ENCODE data around the gene NUDC. TPM values are rescaled to one million over a fixed set of nuclear protein-coding genes. Genes with fewer than 3 reads are reported as not detected.

NUDC gene
- total RNA-seq, 1 donor from 2014 or later, result 71.7 TPM

DNA sequence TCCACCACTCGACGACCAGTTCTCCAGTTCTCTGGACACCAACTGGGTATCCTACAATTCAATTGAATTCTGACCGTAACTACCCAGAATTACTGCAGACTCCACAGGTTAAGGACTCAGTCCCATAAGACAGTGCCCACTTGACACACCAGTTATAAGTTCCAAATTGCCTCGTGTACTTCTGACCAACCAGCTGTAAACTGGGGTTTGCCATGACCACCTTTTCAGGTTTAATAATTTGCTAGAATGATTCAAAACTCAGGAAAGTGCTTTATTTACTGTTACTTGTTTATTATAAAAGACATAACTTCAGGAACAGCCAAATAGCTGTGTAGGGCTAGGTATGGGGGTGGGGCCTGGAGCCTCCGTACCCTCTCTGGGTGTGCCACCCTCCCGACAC, 15.3 kb downstream of the NUDC start:
- POLR2A ChIA-PET, result interaction anchor here (1.3 kb wide), 1 partner anchor 36 kb away, joined by 3 read pairs; the partner anchor contains the start of gene GPATCH3
- CTCF ChIA-PET, result no interaction called here

DNA sequence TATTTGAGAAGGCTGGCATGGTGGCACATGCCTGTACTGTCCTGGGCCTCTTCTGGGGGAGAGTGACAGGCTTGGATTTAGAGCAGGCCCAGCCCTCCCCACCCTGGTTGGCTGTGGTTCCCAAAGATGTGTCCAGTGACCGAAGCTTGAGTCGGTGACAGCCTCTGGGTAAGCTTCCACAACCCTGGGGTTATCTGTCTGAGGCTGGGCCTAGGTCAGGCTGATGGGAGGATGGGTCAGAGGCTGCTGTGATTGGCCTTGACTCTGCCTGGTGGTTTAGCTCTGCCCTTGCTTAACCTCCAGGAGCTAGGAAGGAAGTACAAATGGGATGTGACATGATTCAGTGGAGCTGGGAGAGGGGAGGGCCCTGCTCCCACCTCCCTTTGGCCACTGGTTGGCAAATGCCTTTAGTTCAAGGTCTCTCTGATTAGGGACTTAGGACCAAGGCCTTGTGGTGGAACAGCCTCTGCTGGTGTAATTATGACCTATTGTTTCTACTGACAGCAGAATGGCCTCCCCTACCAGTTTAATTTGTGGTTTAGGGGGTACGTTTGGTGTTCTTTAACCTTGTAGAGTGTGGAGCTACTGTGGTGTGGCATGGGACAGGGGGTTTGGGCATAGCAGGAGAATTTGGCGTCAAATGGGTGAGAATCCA, 16.6 kb downstream of the NUDC start:
- ChIA-PET CTCF (no interaction called here), POLR2A (interaction anchor here (1.3 kb wide), 1 partner anchor 38 kb away, joined by 3 read pairs; the partner anchor contains the start of gene GPATCH3)
- Mint-ChIP-seq H3K27me3 (no peaks in the 10 kb centered on the region), H3K27ac (no peak overlapping the region), H3K36me3 (ENCODE audit: low read depth) (peaks cover 56% of the 10 kb centered on the region), H3K9me3 (no peaks in the 10 kb centered on the region), H3K4me3 (no peak overlapping the region), H3K4me1 (peaks cover 2% of the 10 kb centered on the region)
- DNase-seq (no peak), ATAC-seq (ENCODE audit: low read depth) (no peak)
- intact Hi-C loops (cut with micrococcal nuclease), result no loop called here
- TF ChIP-seq, protein P1, sequence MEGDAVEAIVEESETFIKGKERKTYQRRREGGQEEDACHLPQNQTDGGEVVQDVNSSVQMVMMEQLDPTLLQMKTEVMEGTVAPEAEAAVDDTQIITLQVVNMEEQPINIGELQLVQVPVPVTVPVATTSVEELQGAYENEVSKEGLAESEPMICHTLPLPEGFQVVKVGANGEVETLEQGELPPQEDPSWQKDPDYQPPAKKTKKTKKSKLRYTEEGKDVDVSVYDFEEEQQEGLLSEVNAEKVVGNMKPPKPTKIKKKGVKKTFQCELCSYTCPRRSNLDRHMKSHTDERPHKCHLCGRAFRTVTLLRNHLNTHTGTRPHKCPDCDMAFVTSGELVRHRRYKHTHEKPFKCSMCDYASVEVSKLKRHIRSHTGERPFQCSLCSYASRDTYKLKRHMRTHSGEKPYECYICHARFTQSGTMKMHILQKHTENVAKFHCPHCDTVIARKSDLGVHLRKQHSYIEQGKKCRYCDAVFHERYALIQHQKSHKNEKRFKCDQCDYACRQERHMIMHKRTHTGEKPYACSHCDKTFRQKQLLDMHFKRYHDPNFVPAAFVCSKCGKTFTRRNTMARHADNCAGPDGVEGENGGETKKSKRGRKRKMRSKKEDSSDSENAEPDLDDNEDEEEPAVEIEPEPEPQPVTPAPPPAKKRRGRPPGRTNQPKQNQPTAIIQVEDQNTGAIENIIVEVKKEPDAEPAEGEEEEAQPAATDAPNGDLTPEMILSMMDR (IDR thresholded peaks at IDR 0.05), result no peak

More for the DNA sequence above, 15.3 kb downstream of the NUDC start:
- Mint-ChIP-seq H3K4me1 (peaks cover 13% of the 10 kb centered on the region), H3K36me3 (ENCODE audit: low read depth) (peaks cover 51% of the 10 kb centered on the region), H3K9me3 (no peaks in the 10 kb centered on the region), H3K27me3 (no peaks in the 10 kb centered on the region), H3K27ac (no peak overlapping the region), H3K4me3 (no peak overlapping the region)
- ATAC-seq (ENCODE audit: low read depth) (no peak), DNase-seq (no peak)
- intact Hi-C loops (cut with micrococcal nuclease), result no loop called here
- TF ChIP-seq, protein P1 (IDR thresholded peaks at IDR 0.05), result no peak

DNA sequence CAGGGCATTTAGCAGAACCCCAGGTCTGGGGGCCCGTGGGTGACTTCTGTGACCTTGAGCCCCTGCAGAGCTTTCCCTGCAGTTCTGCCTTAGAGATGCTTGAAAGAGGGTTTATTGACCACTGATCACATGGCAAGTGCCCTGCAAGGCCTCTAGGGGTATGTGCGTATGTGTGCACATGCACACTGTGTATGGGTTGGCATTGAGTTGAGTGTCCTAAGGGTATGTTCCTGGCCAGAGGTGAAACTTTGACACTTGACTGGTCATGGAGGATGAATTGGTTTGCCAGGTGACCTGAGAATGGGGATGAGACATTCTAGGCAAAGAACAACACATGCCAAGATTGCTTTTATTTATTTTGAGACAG, 17.1 kb downstream of the NUDC start:
- no peak for DNase-seq
- TF ChIP-seq, protein P1 (IDR thresholded peaks at IDR 0.05), result no peak
- H3K36me3 Mint-ChIP-seq (ENCODE audit: low read depth), result peaks cover 58% of the 10 kb centered on the region
- intact Hi-C loops (cut with micrococcal nuclease), result no loop called here
- H3K4me1 Mint-ChIP-seq, result no peaks in the 10 kb centered on the region
- POLR2A ChIA-PET, result no interaction called here
- no peaks in the 10 kb centered on the region for H3K9me3 Mint-ChIP-seq
- H3K4me3 Mint-ChIP-seq, result no peak overlapping the region
- CTCF ChIA-PET, result no interaction called here
- ATAC-seq (ENCODE audit: low read depth), result no peak
- H3K27ac Mint-ChIP-seq, result no peak overlapping the region
- H3K27me3 Mint-ChIP-seq, result no peaks in the 10 kb centered on the region

DNA sequence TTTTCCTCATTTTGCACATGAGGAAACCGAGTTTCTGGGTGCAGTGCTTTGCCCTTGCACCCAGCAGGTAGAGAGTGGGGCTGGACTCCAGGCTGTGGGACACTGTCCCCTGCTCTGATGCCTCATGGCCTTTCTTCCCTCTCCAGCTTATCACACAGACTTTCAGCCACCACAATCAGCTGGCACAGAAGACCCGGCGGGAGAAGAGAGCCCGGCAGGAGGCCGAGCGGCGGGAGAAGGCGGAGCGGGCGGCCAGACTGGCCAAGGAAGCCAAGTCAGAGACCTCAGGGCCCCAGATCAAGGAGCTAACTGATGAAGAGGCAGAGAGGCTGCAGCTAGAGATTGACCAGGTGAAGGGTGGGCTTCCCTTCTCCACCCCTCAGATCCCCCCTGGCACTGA, 19.8 kb downstream of the NUDC start:
- DNase-seq (no peak), ATAC-seq (ENCODE audit: low read depth) (no peak)
- Mint-ChIP-seq H3K4me1 (no peaks in the 10 kb centered on the region), H3K9me3 (no peaks in the 10 kb centered on the region), H3K27me3 (no peaks in the 10 kb centered on the region), H3K4me3 (no peak overlapping the region), H3K36me3 (ENCODE audit: low read depth) (peaks cover 63% of the 10 kb centered on the region), H3K27ac (no peak overlapping the region)
- ChIA-PET CTCF (no interaction called here), POLR2A (no interaction called here)
- intact Hi-C loops (cut with micrococcal nuclease), result no loop called here
- TF ChIP-seq, protein P1 (IDR thresholded peaks at IDR 0.05), result no peak

DNA sequence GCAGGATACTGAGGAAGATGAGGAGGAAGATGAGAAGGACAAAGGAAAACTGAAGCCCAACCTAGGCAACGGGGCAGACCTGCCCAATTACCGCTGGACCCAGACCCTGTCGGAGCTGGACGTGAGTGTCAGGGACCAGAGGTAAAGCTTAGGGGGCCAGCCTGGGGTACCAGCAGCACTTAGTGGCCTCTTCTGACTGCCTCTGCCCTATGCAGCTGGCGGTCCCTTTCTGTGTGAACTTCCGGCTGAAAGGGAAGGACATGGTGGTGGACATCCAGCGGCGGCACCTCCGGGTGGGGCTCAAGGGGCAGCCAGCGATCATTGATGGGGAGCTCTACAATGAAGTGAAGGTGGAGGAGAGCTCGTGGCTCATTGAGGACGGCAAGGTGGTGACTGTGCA, 21.1 kb downstream of the NUDC start:
- intact Hi-C loops (cut with micrococcal nuclease), result no loop called here
- ATAC-seq (ENCODE audit: low read depth), result no peak
- POLR2A ChIA-PET, result interaction anchor here (0.6 kb wide), 1 partner anchor 479 kb away, joined by 3 read pairs; no protein-coding TSS in a partner anchor
- TF ChIP-seq, protein P1 (IDR thresholded peaks at IDR 0.05), result no peak
- Mint-ChIP-seq H3K36me3 (ENCODE audit: low read depth) (peaks cover 60% of the 10 kb centered on the region), H3K4me1 (no peaks in the 10 kb centered on the region), H3K27ac (no peak overlapping the region), H3K4me3 (no peak overlapping the region), H3K9me3 (no peaks in the 10 kb centered on the region), H3K27me3 (no peaks in the 10 kb centered on the region)
- CTCF ChIA-PET, result no interaction called here
- no peak for DNase-seq
